Right lobe of liver (tissue), 4 donors: ENCODE results near the gene ADPRS.

ENCODE experiments used
- POLR2A ChIP-seq: fragments of 450-650 bp; IDR thresholded peaks from one replicate; pipeline ENCODE4 v1.6.1; 2017; ENCODE audit warnings: antibody characterized with exemption, mild to moderate bottlenecking
- TF ChIP-seq, protein P1 (sequence below), 4 donors: fragments of 200-600 bp in 3 of 4; fragments of 450-650 bp in 1 of 4; IDR thresholded peaks; one replicate each; pipeline versions ENCODE4 v1.5.1 to v1.8.0; 2016 to 2022; ENCODE audit warnings: antibody characterized with exemption in 4 of 4, mild to moderate bottlenecking in 2 of 4
- donor health status: DM: no; HTN: no; CAD: no.
- donor health status: DM: no; HTN: no; CAD: no.
- donor health status: DM: no; HTN: yes; CAD: no.

DNA sequence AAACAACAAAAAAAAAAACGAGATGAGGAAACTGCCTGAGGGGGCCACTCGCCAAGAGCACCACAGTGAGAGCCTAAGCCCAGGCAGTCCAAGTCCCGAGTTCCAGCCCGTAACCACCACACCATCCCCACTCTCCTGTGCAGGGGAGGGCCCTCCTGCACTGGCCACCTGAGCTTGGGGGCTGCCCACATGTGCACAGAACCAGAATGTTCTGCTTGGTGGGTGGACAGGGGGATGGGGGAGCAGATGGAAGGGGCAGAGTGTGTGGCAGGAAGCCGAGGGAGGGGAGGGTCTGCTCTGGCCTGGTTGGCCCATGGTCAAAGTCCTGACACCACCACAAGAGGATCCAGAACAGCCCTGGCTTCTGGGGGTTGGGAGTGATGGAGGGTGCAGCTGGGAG, 17.6 kb downstream of the ADPRS start:
- TF ChIP-seq, protein P1, sequence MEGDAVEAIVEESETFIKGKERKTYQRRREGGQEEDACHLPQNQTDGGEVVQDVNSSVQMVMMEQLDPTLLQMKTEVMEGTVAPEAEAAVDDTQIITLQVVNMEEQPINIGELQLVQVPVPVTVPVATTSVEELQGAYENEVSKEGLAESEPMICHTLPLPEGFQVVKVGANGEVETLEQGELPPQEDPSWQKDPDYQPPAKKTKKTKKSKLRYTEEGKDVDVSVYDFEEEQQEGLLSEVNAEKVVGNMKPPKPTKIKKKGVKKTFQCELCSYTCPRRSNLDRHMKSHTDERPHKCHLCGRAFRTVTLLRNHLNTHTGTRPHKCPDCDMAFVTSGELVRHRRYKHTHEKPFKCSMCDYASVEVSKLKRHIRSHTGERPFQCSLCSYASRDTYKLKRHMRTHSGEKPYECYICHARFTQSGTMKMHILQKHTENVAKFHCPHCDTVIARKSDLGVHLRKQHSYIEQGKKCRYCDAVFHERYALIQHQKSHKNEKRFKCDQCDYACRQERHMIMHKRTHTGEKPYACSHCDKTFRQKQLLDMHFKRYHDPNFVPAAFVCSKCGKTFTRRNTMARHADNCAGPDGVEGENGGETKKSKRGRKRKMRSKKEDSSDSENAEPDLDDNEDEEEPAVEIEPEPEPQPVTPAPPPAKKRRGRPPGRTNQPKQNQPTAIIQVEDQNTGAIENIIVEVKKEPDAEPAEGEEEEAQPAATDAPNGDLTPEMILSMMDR (IDR thresholded peaks at IDR 0.05), result no peak
- TF ChIP-seq POLR2A, result no peak
